Bronchial epithelial cell (primary cell): Measurements from ENCODE around the gene ARHGEF10L. TPM values are rescaled to one million over a fixed set of nuclear protein-coding genes. Genes with fewer than 3 reads are reported as not detected.

Experiments used
- DNase-seq: peaks from one replicate; pipeline ENCODE4 v3.0.0-alpha.2; 2010; ENCODE audit warnings: low read depth
- FAIRE-seq: peaks from 2 replicates; lab custom pipeline; 2011; peaks lifted over from hg19 to GRCh38; lab: Jason Lieb, UNC
- H3K27me3 ChIP-seq: 2 replicates; pipeline ENCODE4 v1.5.1; 2011; ENCODE audit warnings: low read length; ENCODE audit not compliant: control insufficient read depth, insufficient read depth
- H3K36me3 ChIP-seq: 2 replicates; pipeline ENCODE4 v1.5.1; 2011; ENCODE audit warnings: low read length; ENCODE audit not compliant: control insufficient read depth, insufficient read depth
- H3K4me3 ChIP-seq: 2 replicates; pipeline ENCODE4 v1.5.1; 2011; ENCODE audit warnings: mild to moderate bottlenecking, low read depth, low read length, control low read depth
- total RNA-seq: library from RNA; depleted of rRNA; stranded (reverse); fragments of >200 nt; gene quantifications from 2 replicates; pipeline ENCODE4 v1.2.1, GENCODE V29; 2014
- TF ChIP-seq, protein P1 (sequence below): IDR thresholded peaks from 2 replicates; pipeline ENCODE4 v1.5.1; 2011; ENCODE audit warnings: mild to moderate bottlenecking, moderate library complexity, low read length, control low read depth, inconsistent platforms; ENCODE audit not compliant: insufficient read depth, severe bottlenecking

The ARHGEF10L gene
- total RNA-seq, 1 donor from 2014 or later = 6.3 TPM

GRCh38 chr1:17566417-17566816 lies 26.9 kb downstream of the ARHGEF10L start:
- no peak for DNase-seq
- no peaks in the 10 kb centered on the region for H3K27me3 ChIP-seq

GRCh38 chr1:17566892-17567291 lies 27.4 kb downstream of the ARHGEF10L start:
- FAIRE-seq = peak; percentile 47
- TF ChIP-seq, protein P1, sequence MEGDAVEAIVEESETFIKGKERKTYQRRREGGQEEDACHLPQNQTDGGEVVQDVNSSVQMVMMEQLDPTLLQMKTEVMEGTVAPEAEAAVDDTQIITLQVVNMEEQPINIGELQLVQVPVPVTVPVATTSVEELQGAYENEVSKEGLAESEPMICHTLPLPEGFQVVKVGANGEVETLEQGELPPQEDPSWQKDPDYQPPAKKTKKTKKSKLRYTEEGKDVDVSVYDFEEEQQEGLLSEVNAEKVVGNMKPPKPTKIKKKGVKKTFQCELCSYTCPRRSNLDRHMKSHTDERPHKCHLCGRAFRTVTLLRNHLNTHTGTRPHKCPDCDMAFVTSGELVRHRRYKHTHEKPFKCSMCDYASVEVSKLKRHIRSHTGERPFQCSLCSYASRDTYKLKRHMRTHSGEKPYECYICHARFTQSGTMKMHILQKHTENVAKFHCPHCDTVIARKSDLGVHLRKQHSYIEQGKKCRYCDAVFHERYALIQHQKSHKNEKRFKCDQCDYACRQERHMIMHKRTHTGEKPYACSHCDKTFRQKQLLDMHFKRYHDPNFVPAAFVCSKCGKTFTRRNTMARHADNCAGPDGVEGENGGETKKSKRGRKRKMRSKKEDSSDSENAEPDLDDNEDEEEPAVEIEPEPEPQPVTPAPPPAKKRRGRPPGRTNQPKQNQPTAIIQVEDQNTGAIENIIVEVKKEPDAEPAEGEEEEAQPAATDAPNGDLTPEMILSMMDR = no peak
- no peaks in the 10 kb centered on the region for H3K27me3 ChIP-seq
- DNase-seq = no peak
- H3K4me3 ChIP-seq = no peak overlapping the region
- no peaks in the 10 kb centered on the region for H3K36me3 ChIP-seq

More at GRCh38 chr1:17566417-17566816, 26.9 kb downstream of the ARHGEF10L start:
- no peak overlapping the region for H3K4me3 ChIP-seq
- peak; percentile 13 for FAIRE-seq
- no peaks in the 10 kb centered on the region for H3K36me3 ChIP-seq
- TF ChIP-seq, protein P1 = no peak

DNA sequence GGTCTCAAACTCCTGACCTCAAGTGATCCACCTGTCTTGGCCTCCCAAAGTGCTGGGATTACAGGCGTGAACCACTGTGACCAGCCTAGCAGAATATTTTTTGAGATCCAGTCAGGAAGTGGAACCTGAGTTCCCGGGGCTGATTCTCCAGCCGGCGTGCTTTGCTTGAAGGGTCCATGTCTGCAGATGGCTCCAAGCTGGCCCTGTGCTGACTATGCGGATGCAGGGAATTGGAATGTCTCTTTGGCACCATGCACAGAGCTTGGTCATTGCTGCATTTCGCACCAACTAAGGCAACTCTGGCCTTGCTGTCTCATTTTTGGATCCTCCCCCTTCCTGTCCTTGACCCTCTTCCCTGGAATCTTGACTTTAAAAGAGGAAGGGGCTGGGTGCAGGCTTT lies 28.1 kb downstream of the ARHGEF10L start:
- no peaks in the 10 kb centered on the region for H3K27me3 ChIP-seq
- TF ChIP-seq, protein P1 = no peak
- FAIRE-seq (no peak), DNase-seq (no peak)
- no peaks in the 10 kb centered on the region for H3K36me3 ChIP-seq
- H3K4me3 ChIP-seq = no peak overlapping the region

GRCh38 chr1:17568014-17568900 lies 28.8 kb downstream of the ARHGEF10L start:
- no peak overlapping the region for H3K4me3 ChIP-seq
- FAIRE-seq = no peak
- TF ChIP-seq, protein P1 = no peak

GRCh38 chr1:17569200-17570139 lies 30.0 kb downstream of the ARHGEF10L start:
- no peaks in the 10 kb centered on the region for H3K36me3 ChIP-seq
- H3K4me3 ChIP-seq = no peak overlapping the region
- no peak for FAIRE-seq
- DNase-seq = no peak
- TF ChIP-seq, protein P1 = no peak
- no peaks in the 10 kb centered on the region for H3K27me3 ChIP-seq

More at GRCh38 chr1:17568014-17568900, 28.8 kb downstream of the ARHGEF10L start:
- no peak for DNase-seq
- Histone ChIP-seq H3K27me3 (no peaks in the 10 kb centered on the region), H3K36me3 (no peaks in the 10 kb centered on the region)
